Spleen (tissue), 7 donors: ENCODE measurements around the gene TDO2.

ENCODE experiments used
- POLR2AphosphoS5 ChIP-seq, 3 donors: sonication (generic); formaldehyde crosslinking; IDR thresholded peaks; one replicate each; pipeline ENCODE4 v1.5.1; 2017; ENCODE audit warnings: antibody characterized with exemption in 3 of 3
- TF ChIP-seq, protein P1 (sequence below), 11 experiments: fragments of 200-600 bp in 7 of 11; fragments of 450-650 bp in 4 of 11; sonication (generic) in 4 of 11; IDR thresholded peaks in 8 of 11; conservative IDR thresholded peaks in 3 of 11; 1 replicate in 7 of 11; 2 replicates in 4 of 11; pipeline versions ENCODE4 v1.4.0 to v1.8.0; 2016 to 2021; ENCODE audit warnings: antibody characterized with exemption in 11 of 11, inconsistent platforms in 4 of 11, mild to moderate bottlenecking in 1 of 11
- donor health status: DM: no; HTN: no; CAD: no; lungs with moderate emphysema.
- donor health status: DM: no; HTN: no; CAD: no.
- donor health status: DM: no; HTN: no; CAD: no.

DNA sequence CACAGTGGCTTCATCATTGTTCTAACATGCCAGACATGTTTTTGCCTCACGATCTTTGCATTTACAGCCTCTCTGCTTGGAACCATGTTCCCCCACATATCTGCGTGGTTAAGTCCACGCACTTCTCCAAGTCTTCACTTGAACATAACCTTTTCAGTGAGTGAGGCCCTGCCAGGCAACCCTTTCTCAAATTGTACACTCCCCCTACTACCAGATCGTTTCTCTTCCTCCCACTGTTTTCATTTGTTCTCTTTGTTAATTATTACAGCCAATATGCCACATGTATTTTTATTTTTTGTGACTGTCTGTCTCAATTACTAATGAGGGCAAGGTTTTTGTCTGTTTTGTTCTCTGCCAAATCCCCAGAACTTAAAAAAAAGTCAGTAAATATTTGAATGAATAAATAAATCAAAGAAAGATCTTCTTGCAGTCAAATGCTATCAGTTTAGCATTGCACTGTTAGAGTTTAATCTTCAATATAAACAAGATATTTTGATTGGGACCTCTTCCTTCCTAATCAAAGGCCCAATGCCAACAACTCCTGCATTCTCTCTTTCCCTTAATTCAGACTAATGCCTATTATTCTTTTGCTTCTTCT is 32.0 kb downstream of the TDO2 start:
- no peak for TF ChIP-seq POLR2AphosphoS5 (IDR thresholded peaks at IDR 0.05)
- TF ChIP-seq, protein P1, sequence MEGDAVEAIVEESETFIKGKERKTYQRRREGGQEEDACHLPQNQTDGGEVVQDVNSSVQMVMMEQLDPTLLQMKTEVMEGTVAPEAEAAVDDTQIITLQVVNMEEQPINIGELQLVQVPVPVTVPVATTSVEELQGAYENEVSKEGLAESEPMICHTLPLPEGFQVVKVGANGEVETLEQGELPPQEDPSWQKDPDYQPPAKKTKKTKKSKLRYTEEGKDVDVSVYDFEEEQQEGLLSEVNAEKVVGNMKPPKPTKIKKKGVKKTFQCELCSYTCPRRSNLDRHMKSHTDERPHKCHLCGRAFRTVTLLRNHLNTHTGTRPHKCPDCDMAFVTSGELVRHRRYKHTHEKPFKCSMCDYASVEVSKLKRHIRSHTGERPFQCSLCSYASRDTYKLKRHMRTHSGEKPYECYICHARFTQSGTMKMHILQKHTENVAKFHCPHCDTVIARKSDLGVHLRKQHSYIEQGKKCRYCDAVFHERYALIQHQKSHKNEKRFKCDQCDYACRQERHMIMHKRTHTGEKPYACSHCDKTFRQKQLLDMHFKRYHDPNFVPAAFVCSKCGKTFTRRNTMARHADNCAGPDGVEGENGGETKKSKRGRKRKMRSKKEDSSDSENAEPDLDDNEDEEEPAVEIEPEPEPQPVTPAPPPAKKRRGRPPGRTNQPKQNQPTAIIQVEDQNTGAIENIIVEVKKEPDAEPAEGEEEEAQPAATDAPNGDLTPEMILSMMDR (IDR thresholded peaks at IDR 0.05 in 8 of 11, conservative IDR thresholded peaks at IDR 0.05 in 3 of 11), result no peak
